ENCODE data around the gene DNALI1. TPM values are rescaled to one million over a fixed set of nuclear protein-coding genes. Genes with fewer than 3 reads are reported as not detected.

DNALI1 gene
- total RNA-seq, 1 experiment from 2014 or later, result 0.36 TPM

GRCh38 chr1:37540036-37540785 is 16.5 kb upstream of the DNALI1 start:
- TF ChIP-seq REST (IDR thresholded peaks at IDR 0.05; ENCODE audit: insufficient read depth in 1 of 2, low read depth in 2 of 2, low read length in 1 of 2) (no peak), TCF7L2 (IDR thresholded peaks at IDR 0.05; ENCODE audit: low read depth, low read length) (no peak), POLR2AphosphoS5 (IDR thresholded peaks at IDR 0.05; ENCODE audit: low read depth, low read length) (no peak), SIN3A (IDR thresholded peaks at IDR 0.05; ENCODE audit: borderline replicate concordance, insufficient read depth, low read depth, low read length) (no peak), CTCF (IDR thresholded peaks at IDR 0.05) (no peak)
- Histone ChIP-seq H3K27ac (ENCODE audit: low read length) (no peak overlapping the region), H3K4me3 (ENCODE audit: low read depth in 2 of 2, low read length in 2 of 2) (no peak overlapping the region), H3K9me3 (ENCODE audit: control insufficient read depth, insufficient read depth, low read depth, low read length) (no peaks in the 10 kb centered on the region), H3K27me3 (ENCODE audit: control insufficient read depth, insufficient read depth, low read length) (no peaks in the 10 kb centered on the region), H3K4me1 (ENCODE audit: control insufficient read depth, insufficient read depth, low read length) (no peaks in the 10 kb centered on the region), H3K36me3 (ENCODE audit: control insufficient read depth, insufficient read depth, low read length) (peaks cover 15% of the 10 kb centered on the region)
- ATAC-seq (no peak), DNase-seq (ENCODE audit: low read depth, low spot score) (no peak)
- BruUV-seq (replicated peaks), result no TSS peak
- POLR2A ChIA-PET, result no interaction called here
- in situ Hi-C loops (cut with HindIII; ENCODE audit: low pct_unique_long_range_greater_than_20kb, low sequenced_read_pairs) (no loop called here), intact Hi-C loops (cut with micrococcal nuclease; ENCODE audit: unreplicated experiment) (no loop called here)
- CTCF ChIA-PET, result no interaction called here

GRCh38 chr1:37544530-37544929 is 12.2 kb upstream of the DNALI1 start:
- POLR2A ChIA-PET, result no interaction called here
- in situ Hi-C loops (cut with HindIII; ENCODE audit: low pct_unique_long_range_greater_than_20kb, low sequenced_read_pairs), result no loop called here
- Histone ChIP-seq H3K27ac (ENCODE audit: low read length) (no peak overlapping the region), H3K9me3 (ENCODE audit: control insufficient read depth, insufficient read depth, low read depth, low read length) (no peaks in the 10 kb centered on the region), H3K4me1 (ENCODE audit: control insufficient read depth, insufficient read depth, low read length) (no peaks in the 10 kb centered on the region), H3K4me3 (ENCODE audit: low read depth in 2 of 2, low read length in 2 of 2) (no peak overlapping the region), H3K36me3 (ENCODE audit: control insufficient read depth, insufficient read depth, low read length) (peaks cover 10% of the 10 kb centered on the region), H3K27me3 (ENCODE audit: control insufficient read depth, insufficient read depth, low read length) (no peaks in the 10 kb centered on the region)
- BruUV-seq (replicated peaks), result no TSS peak
- ATAC-seq (no peak), DNase-seq (ENCODE audit: low read depth, low spot score) (no peak)
- TF ChIP-seq REST (IDR thresholded peaks at IDR 0.05; ENCODE audit: insufficient read depth in 1 of 2, low read depth in 2 of 2, low read length in 1 of 2) (no peak), TCF7L2 (IDR thresholded peaks at IDR 0.05; ENCODE audit: low read depth, low read length) (no peak), CTCF (IDR thresholded peaks at IDR 0.05) (no peak), SIN3A (IDR thresholded peaks at IDR 0.05; ENCODE audit: borderline replicate concordance, insufficient read depth, low read depth, low read length) (no peak), POLR2AphosphoS5 (IDR thresholded peaks at IDR 0.05; ENCODE audit: low read depth, low read length) (no peak)
- CTCF ChIA-PET, result no interaction called here
- intact Hi-C loops (cut with micrococcal nuclease; ENCODE audit: unreplicated experiment), result no loop called here

All from Panc1 (cell line).